GM12872 (cell line): ENCODE results near the gene BMP7.

Source experiments
- TF ChIP-seq, protein P1 (sequence below): IDR thresholded peaks from 3 replicates; pipeline ENCODE4 v1.5.1; 2011; ENCODE audit warnings: low read depth, mild to moderate bottlenecking, low read length, moderate library complexity; ENCODE audit not compliant: insufficient read depth

Gene BMP7

DNA sequence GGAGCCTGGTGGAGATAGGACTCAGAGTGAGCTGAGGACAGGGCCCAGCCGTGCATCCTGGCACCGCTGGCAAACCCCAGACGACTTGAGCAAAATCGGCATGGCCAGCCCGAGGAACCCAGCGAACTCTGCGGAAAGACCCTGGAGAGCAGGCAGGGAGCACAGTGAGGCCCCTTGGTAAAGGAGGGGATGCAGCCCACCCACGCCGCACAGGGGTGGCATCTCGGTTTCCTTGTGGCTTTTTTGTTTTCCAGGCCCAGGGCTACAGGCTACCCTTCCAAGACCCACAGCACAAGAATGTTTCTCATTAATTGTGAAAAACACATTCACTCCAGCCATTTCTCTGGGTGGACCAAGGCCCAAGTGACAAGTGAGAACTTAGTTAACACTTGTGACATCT is 71.4 kb downstream of the BMP7 start:
- TF ChIP-seq, protein P1, sequence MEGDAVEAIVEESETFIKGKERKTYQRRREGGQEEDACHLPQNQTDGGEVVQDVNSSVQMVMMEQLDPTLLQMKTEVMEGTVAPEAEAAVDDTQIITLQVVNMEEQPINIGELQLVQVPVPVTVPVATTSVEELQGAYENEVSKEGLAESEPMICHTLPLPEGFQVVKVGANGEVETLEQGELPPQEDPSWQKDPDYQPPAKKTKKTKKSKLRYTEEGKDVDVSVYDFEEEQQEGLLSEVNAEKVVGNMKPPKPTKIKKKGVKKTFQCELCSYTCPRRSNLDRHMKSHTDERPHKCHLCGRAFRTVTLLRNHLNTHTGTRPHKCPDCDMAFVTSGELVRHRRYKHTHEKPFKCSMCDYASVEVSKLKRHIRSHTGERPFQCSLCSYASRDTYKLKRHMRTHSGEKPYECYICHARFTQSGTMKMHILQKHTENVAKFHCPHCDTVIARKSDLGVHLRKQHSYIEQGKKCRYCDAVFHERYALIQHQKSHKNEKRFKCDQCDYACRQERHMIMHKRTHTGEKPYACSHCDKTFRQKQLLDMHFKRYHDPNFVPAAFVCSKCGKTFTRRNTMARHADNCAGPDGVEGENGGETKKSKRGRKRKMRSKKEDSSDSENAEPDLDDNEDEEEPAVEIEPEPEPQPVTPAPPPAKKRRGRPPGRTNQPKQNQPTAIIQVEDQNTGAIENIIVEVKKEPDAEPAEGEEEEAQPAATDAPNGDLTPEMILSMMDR = no peak

DNA sequence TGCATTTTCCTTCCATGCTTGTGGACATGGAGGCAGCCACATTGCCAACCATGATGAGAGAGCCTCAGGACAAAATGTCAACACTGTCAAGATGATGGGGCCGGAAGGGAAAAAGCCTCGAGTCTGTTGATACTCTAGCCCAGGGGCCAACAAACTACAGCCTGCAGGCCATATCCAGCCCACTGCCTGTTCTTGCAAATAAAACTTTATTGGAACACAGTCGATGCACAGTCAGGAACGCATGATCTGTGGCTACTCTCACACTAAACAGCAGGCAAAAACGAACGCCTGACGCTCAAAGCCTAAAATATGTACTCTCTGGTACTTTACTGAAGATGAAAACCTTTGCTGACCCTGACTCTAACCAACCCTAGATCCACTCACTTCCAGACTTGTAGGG is 72.3 kb downstream of the BMP7 start:
- TF ChIP-seq, protein P1 = no peak

DNA sequence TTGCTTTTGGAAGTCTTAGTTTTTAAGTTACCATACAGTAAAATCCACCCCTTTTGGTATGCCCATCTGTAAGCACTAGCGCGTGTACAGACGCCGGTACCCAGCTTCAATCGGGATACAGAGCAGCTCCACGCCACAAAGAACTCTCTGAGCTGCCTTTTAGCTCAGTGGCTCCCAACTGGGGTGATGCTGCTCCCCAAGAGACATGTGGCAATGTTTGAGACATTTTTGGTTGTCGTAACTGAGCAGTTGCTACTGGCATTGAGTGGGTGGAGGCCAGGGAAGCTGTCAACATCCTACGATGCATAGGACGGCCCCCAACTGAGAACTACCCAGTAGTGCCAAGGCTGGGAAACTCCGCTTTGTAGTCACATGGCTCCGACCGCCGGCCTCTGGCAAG is 73.3 kb downstream of the BMP7 start:
- TF ChIP-seq, protein P1 = no peak

DNA sequence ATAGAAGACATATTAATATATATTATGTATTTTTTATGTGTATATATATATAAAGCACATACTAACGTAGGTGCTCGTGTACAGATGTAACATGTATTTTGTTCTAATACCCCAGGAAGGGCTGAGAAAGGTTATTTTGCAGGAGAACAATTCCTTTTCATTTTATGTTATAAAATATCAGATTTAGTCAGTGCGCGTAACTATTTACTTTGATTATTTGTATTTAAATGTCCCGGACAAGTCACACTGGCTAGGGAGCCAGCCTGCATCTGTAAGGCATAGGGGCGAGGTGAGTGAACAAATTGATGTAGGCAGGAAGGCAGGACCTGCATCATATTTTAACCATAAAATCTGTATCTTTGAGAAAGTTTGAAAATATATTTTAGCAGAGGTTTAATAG is 74.1 kb downstream of the BMP7 start:
- TF ChIP-seq, protein P1 = no peak

DNA sequence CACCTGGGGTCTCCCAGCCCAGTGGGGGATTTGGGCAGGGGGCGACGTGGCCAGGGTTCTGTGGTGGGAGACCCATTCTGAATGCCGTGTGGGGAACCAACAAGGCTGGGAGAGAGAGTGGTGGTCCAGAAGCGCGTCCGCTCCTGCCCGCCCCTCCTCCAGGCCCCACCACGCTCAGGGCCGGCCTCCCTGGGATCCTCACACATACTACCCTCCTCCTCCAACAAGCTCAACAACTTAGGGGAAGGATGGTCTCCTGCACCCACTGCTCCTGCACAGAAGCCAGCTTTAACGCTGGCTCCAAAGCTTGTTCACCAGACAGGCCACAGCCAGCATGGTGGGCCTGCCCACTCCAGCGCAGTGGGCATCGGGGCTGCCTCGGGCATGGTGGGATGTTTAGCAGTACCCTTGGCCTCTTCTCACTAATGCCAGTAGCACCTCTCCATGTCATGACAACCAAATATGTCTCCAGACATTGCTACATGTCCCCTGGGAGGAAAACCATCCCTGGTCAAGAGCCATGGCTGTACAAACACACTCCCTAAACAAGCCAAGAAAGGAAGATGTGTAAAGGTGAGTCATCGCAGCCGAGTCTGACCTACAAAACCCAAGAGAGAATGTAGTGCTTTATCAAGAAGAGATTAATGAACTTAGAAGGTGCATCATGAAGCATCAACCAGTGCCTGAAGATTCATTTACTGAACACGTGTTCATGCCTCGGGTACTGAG is 75.7 kb downstream of the BMP7 start:
- TF ChIP-seq, protein P1 = no peak

DNA sequence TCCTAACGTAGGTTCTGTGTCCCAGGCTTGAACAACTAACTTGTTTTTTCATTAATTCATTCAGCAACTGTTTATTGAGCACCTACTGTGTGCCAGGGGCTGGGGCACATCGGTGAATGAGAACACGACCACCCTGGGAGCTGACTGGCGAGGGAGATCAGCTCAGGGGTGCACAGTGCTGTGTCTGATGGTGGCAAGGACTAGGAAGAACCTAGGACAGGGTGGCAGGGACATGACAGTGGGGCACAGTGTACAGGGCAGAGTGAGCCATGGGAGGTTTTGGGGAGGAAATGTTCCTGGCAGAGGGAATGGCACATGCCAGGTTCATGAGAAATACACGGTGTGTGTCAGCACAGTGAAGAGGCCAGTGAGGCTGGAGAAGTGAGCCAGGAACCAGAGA is 76.7 kb downstream of the BMP7 start:
- TF ChIP-seq, protein P1 = no peak

DNA sequence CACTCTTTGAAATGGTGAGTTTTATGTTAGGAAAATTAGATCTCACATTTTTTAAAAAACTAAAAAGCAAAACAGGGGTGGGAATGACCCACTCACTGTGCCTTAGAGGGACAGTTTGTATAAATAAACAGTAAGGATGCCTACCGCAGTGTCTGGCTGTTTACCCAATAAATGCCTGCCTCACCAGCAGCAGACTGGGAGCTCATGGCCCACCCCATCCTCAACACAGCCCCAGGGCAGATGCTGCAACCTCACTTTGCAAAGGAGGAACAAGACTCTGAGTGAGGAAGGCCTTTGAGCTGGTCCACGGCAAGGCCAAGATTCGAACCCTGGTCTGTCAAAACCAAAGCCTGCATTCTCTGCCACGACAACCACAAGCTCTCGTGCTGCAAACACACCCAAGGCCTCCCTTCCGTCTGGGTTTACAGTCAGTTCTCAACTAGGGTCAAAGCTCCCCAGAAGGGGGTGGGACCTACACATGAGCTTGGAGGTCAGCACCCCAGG is 77.8 kb downstream of the BMP7 start:
- TF ChIP-seq, protein P1 = no peak

DNA sequence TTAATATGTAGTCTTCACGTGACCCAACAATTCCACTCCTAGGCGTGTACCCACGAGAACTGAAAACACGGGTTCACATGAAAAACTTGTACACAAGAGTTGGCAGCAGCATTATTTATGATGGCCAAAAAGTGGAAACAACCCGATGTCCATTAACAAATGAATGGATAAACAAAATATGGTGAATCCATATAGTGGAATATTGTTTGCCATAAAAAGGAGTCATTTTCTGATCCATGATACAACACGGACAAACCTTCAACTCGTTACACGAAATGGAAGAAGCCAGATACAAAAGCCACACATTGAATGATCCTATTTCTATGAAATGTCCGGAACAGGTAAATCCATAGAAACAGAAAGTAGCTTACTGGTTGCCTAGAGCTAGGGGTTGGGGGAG is 78.4 kb downstream of the BMP7 start:
- TF ChIP-seq, protein P1 = no peak
